GM21717 (cell line): Measurements from ENCODE around the gene PTMA.
"Not testable (repeated sequence)": the region's sequence is repeated elsewhere in the genome, so short reads cannot be mapped to it uniquely, and the experiment has no call there.

ENCODE experiments used
- ATAC-seq: cut with Tn5 transposase; IDR thresholded peaks from one replicate; pipeline ENCODE4 v1.9.1; 2021; ENCODE audit warnings: mild to moderate bottlenecking, moderate library complexity; ENCODE audit not compliant: unreplicated experiment

Gene PTMA, protein sequence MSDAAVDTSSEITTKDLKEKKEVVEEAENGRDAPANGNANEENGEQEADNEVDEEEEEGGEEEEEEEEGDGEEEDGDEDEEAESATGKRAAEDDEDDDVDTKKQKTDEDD

DNA sequence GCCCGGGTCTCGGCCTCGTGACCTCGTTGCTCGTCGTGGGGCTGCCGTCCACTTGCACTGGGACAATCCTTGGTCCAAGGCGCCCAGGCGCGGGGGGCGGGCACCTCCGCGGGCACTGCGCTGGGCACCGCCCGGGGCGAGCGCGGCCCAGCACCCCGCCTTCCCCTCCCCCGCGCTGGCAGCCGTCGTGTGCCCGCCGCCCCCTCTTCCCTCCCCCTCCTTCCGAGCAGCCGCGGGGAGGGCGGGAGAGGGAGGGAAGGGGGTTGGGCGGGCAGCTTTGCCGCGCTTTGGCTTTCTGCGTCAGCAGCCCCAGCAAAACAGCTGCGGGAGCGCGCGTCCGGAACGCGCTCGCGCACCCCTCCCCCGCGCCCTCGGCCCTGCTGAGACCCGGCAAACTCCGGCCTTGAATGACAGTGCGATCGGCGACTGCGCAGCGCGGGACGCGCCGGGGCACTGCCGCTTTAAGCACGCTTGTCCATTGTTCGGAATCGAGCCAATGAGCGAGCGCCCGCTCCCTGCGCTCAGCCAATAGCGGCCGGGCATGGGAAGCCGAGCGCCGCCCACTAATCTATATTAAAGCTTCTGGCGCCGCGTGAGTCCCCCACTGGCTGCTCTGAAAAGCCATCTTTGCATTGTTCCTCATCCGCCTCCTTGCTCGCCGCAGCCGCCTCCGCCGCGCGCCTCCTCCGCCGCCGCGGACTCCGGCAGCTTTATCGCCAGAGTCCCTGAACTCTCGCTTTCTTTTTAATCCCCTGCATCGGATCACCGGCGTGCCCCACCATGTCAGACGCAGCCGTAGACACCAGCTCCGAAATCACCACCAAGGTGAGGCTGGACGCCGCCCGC, at the start of gene PTMA:
Gene PTMA (plus strand): TSS at position 599 of the 846 bp plus-strand sequence. CDS start 182 bp downstream, at position 781.
- ATAC-seq: peak; percentile 48

DNA sequence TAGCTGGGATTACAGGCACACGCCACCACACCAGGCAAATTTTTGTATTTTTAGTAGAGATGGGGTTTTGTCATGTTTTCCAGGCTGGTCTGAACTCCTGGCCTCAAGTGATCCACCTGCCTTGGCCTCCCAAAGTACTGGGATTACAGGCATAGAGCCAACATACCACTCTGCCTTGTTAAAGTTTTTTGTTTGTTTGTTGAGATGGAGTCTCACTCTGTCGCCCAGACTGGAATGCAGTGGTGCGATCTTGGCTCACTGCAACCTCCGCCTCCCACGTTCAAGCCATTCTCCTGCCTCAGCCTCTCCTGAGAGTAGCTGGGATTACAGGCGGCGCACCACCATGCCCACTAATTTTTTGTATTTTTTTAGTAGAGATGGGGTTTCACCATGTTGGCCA, 48.3 kb upstream of the PTMA start:
- not testable (repeated sequence) for ATAC-seq

DNA sequence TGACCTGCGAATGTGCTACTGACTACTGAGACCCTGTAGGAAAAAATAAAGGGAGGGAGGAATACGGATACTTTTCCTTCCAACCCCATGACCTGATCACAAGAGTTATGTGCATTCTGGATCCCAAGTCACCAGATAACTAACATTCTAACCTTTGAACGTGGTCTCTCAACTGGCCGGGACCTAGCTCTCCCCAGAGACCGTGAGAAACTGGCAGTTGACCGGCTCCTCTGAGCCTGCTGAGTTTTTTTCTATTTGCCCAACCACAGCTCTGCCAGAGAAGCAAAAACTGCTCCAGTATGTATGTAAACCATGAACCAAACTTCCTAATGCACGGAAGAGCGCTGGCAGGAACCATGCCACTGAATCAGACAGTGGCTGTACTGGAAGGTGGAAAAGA, 47.5 kb upstream of the PTMA start:
- no peak for ATAC-seq

DNA sequence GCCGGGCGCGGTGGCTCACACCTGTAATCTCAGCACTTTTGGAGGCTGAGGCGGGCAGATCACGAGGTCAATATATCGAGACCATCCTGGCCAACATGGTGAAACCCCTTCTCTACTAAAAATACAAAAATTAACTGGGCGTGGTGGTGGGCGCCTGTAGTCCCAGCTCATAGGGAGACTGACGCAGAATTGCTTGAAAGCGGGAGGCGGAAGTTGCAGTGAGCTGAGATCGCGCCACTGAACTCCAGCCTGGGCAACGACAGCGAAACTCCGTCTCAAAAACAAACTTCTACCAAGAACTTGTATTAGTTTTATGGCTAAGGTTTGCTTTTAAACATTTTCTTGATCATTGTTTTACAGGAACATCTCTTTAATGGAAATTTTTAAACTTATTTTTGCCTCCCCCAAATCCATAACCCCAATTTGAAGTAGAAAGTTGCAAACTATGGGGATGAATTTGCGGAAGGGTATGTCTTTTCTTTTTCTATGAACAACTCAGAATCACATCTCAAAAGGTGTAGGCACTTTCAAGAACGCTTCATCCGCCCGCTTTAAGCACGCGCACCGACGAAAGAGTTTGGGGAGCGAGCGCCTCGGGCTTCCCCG, 46.8 kb upstream of the PTMA start:
- no peak for ATAC-seq

DNA sequence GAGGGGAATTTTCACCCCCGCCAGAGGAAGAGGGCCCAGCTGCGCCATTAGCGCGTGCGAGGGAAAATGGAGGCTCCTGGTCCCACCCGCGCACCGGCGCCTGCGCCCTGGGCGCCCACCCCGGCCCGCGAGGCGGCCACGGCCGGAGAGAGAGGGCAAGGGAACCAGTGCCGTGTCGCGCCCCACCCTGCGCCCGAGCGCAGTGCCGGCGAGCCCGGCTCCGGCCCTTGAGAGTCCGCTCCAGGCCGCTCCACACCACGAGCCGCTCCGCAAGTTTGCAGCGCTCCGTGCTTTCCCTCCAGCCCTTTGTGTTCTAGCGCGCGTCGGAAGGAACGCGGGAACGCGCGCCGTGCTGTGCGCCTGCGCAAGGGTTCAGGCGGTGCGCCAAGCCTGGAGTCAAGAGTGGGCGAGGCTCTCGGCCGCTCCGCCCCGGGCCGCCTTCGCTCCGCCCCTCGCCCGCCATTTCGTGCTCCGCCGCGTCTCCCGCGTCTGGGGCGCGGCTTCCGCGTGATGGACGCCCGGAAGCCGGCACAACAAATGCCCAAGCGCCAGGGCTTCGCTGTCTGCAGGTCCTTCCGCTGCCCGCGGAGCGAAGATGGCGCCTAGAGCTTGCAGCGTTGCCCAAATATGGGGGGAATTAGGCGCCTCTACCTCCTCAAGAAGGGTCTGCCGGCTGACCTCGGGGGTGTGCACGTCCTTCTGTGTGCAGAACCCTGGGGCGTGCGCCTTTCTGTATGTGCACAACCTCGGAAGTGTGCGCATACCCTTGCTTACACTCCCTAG, 46.1 kb upstream of the PTMA start:
- peak; percentile 62 for ATAC-seq

DNA sequence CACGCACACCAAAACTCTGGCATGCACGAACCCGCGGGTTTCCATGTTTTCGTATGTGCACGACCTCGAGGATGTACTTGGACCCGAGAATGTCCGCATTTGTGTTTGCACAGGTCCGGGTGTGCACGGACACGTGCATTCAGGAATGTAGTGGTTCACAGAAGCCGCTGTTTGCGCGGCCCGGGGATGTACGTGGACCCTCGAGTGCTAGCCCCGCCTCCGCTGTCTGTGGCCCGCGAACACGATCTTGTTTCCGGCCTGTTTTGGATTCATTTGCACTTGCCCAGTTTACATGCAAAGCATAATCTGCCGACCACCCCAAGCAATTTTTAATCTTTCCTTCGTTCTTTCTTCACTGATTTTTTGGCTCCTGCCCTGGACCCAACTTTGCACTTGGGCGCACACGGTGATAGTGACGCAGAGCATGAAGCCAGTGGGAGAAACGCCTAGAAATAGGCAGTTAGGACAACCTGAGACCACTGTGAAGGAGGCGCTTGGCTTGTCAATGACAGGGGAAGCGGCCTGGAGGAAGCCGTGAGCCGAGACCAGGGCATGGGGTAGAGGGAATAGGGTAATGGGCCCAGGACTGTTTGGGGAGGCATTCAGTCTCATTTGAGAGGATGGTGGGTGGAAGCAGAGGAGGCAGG, 45.4 kb upstream of the PTMA start:
- ATAC-seq: peak; percentile 4

DNA sequence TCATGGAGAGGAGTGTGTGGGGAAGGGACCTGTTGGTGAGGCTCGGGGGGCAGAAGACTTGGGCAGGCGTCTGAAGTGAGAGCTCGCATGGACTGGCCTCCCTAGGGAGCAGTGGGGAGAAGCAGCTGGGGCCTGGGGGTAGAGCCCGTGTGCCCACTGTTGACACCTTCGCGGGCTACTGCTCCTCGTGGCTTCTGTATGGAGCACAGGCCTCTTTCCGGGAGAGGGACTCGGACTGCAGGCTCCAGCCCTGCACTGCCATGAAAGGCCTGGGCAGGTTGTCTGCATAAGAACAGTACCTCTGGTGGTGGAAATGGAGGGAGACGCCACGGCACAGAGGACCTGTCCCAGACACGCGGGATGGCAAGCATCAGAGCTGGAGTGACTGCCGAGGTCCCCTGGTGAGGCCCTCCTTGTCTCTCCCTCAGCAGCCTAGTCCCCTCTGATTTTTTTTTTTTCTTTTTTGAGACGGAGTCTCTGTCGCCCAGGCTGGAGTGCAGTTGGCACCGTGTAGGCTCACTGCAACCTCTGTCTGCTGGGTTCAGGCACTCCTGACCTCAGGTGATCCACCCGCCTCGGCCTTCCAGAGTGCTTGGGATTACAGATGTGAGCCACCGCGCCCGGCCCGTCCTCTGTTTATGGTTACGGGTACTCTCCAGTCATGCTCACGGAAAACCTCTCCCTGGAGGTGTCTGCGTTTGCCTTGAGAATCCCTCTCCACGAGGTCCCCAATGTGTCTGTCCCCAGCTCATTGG, 44.7 kb upstream of the PTMA start:
- ATAC-seq: no peak

DNA sequence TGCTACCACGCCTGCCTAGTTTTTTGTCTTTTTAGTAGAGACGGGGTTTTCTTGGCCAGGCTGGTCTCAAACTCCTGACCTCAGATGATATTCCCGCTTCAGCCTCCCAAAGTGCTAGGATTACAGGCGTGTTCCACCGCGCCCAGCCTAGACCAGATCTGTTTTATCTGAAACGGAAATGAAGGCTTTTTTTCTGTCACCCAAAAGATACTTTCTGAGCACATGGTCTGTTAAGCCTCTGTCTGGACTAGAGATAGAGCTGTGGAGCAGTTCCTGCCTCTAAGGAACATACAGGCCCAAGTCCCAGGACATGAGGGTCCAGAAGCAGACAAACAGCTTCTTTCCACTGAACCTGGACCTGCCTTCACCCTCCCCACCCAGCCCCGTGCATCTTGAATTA, 43.6 kb upstream of the PTMA start:
- no peak for ATAC-seq

DNA sequence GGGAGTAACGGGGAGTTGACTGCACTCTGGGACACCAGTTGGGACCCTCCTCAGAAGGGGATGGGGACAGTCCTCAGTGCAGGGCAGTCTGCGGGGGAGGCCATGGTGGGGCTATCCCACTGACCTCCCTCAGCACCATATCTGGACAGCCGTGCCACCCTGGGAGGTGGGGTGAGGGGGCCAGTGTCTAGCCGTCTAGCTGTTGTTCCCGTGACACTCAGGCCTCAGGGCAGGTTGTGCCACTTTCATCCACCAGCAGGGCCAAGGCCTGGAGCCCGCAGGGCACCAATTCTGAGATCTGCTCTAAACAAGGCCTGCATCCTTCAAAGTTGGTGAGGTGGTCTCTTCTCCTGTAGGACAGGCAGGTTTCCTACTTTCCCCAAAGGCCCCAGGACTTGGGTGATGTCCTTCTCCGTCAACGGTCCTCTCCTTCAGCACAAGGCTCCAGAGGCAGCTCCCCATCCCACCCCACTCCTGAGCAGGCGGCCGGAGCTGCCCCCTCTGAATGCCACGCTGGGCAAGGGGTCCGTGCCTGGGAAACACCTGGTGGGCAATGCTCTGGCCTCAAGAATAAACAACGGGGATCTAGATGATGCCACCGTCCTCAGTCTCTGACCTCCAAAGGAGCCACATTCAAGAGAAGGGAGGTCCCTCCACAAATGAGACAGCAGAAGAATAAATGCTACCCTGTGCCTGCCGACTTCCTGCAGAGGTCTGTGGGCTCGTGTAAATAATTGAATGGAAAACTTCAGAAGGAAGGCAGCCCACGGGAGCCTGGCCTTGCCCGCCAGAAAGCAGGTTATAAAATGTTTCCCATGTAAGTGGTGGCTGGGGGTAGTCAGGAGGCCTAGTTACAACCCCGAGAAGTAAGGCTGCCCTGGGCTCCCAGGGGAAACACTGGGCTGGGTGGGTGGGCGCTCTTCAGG, 42.8 kb upstream of the PTMA start:
- no peak for ATAC-seq

DNA sequence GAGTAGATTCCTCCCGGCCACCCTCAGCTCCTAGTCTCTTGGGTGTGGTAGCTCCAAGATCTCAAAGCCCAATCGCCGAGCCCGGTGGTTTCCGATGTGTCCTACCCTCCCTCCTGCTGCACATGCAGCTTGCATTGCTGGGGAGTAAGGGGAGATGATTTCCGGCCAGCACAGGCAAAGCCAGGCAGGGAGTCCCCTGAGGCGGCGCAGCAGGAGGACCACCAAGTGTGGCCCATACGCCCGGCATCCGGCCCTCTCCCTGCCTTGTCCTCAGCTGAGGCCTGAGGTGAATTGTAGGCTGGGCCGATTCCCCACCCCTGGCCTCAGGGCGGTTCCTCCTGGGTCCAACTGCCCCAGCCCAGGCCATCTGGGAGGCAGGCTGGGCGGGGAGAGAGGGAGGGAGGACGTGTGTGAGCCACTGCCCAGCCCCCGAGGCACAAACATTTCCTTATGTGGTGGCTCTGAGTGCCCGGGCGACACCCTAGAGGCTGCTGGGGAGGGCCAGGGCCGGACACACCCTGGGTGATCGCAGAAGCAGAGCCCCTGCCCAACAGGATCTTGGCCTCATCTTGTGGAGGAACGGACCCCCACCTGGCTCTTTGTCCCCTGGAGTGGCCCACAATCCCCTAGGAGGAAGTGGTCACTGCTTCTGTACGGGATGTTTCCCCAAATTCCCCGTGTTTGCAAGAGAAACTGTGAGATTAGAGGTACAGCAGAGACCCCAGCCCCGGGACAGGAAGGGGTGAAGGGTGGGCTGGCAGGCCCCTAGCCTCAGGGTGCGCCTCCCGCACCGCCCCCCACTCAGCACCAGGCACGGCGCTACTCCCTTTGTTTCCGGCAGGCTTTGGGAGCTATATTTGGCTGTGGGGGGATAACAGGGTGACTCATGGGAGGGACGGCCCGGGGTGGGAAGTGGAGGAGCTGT, 41.9 kb upstream of the PTMA start:
- peak; percentile 35 for ATAC-seq

DNA sequence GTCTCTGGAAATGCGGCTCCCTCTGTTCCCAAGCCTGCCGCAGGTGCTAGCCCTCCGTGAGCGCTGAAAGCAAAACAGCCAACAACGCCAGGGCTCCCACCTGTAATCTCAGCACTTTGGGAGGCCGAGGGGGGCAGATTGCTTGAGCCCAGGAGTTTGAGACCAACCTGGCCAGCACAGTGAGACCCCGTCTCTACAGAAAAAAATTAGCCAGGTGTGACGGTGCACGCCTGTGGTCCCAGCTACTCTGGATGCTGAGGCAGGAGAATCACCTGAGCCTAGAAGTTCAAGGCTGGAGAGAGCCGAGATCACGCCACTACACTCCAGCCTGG, 41.3 kb upstream of the PTMA start:
- no peak for ATAC-seq

DNA sequence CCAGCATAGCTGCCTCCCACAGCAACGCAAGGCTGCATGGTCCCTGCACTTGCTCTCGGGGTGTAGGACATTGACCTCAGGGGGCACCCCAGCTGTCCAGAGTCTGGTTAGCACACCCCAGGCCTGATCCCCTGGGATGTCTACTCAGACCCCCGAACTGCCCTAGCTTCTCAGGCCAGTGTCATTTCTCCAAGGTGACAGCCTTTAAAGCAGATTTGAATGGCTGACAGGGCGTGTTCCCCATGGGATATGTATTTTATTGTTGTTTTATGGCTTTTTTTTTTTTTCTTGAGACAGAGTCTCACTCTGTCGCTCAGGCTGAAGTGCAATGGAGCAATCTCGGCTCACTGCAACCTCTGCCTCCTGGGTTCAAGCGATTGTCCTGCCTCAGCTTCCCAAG, 40.8 kb upstream of the PTMA start:
- ATAC-seq: no peak

DNA sequence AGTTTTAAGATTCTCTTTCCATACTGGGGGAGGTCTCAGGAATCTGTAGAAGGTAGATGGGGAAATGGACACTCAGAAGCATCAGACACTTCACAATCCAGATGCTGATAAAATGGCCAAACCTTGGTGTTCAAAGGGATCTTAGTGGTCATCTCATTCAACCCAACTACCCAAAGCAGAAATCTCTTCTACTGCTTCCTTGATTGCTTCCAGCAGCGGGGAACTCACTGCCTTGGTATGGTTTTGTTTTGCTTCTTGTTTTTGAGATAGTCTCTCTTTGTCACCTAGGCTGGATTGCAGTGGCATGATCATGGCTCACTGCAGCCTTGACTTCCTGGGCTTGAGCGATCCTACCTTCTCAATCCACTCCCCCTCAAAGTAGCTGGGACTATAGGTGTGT, 39.3 kb upstream of the PTMA start:
- ATAC-seq: no peak

DNA sequence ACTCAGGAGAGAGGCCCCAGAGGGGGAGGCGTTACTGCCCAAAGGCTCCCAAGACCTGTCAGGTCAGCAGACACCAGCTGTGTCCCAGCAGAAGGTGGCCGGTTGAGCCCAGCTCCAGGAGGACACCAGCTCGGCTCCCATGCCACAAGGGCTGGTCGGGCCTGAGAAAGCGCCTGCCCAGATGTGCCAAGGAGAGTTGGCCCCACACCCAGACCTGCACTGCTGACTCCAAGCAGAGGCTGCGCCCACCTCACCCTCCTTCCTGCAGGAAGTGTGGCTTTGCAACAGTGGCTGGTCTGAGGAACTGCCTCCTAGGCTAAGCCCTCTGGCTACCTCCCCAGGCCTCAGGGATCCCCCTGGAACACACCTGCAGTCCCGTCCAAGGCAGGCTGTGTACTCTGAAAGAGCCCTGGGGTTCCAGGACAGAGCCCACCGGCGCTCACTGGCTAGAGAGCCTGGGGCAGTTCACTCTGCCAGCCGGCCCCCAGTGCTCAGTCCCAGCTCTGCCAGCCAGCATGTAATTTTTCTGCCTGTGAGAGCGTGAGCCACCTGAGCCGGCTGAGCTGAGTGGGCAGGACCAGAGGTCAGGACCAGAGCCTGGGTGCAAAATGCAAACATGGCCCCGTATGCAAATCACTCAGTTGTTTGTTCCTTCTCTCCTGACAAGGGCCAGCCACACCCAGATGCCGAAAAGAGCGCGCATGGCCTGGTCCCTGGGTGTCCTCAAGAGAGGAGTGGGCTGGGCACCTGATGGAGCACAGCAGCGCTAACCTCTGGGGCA, 36.9 kb upstream of the PTMA start:
- peak; percentile 31 for ATAC-seq

DNA sequence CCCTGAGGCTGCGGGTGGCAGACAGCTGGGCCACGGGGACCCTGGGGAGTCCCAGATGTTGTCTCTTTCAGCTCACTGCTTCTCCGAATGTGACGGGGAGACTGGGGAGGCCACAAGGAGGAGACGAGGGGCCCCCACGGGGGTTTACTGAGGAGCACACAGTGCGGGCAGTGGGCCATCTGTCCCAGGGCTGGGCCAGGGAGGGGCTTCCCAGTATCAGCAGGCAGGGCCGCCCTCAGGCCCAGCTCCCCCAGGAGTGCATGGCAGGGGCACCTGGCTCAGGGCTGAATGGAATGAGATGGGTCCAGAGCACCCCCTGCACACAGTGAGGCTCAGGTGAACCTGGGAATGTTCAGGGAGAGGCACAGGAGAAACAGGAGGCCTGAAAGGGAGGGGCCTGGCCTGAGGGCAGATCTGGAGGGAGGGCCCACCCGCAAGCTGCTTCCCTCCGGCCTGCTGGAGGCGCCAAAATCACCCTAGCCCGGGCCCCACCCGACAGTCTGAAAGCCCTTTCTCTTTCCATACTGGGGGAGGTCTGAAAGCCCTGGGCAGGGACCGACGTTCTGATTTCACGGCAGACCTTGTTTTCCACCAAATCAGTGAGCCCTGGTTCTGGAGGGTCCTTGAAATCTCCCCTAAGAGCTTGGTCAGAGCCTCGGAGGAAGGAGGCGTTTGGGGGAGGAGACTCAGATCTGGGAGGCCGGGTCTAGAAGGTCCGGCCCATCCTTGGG, 35.5 kb upstream of the PTMA start:
- peak; percentile 51 for ATAC-seq

DNA sequence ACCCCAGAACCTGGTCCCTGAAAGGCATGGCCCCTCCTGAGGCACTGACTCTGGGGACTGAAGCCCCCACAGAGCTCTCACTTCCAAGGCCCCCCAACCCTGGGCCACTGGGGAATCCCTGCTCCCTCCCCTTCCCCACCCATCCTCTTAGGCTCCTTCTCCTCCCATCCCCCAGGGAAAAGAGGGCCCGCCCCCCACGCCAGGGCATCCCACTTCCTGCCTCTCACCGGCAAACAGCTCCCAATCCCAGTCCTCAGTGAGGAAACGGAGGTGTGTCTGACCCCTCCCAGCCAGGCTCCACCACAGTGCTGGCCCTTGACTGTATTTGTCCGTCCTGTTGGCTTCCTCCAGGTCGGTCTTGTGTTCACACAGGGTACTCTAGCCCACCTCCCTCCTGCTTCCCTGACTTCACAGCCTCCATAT, 35.0 kb upstream of the PTMA start:
- no peak for ATAC-seq
